Fibroblast of lung (primary cell): ENCODE results near the gene SLC5A1. TPM values are rescaled to one million over a fixed set of nuclear protein-coding genes. Genes with fewer than 3 reads are reported as not detected.

ENCODE experiments used
- DNase-seq, 2 donors: peaks; one replicate each; pipeline versions ENCODE4 v3.0.0 to v3.0.0-alpha.2; 2010; ENCODE audit warnings: low read depth in 2 of 2
- H2AFZ ChIP-seq: 2 replicates; pipeline ENCODE4 v1.5.1; 2012; ENCODE audit warnings: low read length, control low read depth, inconsistent platforms
- H3K27ac ChIP-seq: 2 replicates; pipeline ENCODE4 v1.5.1; 2011; ENCODE audit warnings: low read length, control low read depth; ENCODE audit not compliant: insufficient read depth
- H3K27me3 ChIP-seq: 2 replicates; pipeline ENCODE4 v1.5.1; 2011; ENCODE audit warnings: mild to moderate bottlenecking, low read length; ENCODE audit not compliant: control insufficient read depth, insufficient read depth
- H3K36me3 ChIP-seq: 2 replicates; pipeline ENCODE4 v1.5.1; 2011; ENCODE audit warnings: low read length; ENCODE audit not compliant: control insufficient read depth, insufficient read depth
- H3K4me1 ChIP-seq: 2 replicates; pipeline ENCODE4 v1.5.1; 2011; ENCODE audit warnings: low read length; ENCODE audit not compliant: control insufficient read depth, insufficient read depth; ENCODE audit errors: extremely low read depth
- H3K4me2 ChIP-seq: 2 replicates; pipeline ENCODE4 v1.5.1; 2011; ENCODE audit warnings: low read length, control low read depth; ENCODE audit not compliant: insufficient read depth; ENCODE audit errors: extremely low read depth
- H3K4me3 ChIP-seq, 4 experiments: fragments of 200-600 bp in 1 of 4; sonication (generic) in 1 of 4; replicated peaks in 1 of 4; 2 replicates each; pipeline ENCODE4 v1.5.1; 2011 to 2016; ENCODE audit warnings: low read length in 4 of 4, low read depth in 3 of 4, mild to moderate bottlenecking in 3 of 4, control low read depth in 2 of 4, inconsistent platforms in 1 of 4, mixed read lengths in 1 of 4; ENCODE audit not compliant: insufficient read depth in 1 of 4; ENCODE audit errors: control extremely low read depth in 1 of 4
- H3K79me2 ChIP-seq: 2 replicates; pipeline ENCODE4 v1.5.1; 2012; ENCODE audit warnings: mild to moderate bottlenecking, low read length, inconsistent platforms; ENCODE audit not compliant: control insufficient read depth, insufficient read depth
- H3K9ac ChIP-seq: 2 replicates; pipeline ENCODE4 v1.5.1; 2011; ENCODE audit warnings: mild to moderate bottlenecking, low read length, control low read depth; ENCODE audit not compliant: insufficient read depth
- H3K9me3 ChIP-seq: 2 replicates; pipeline ENCODE4 v1.5.1; 2012; ENCODE audit warnings: low read depth, low read length; ENCODE audit not compliant: control insufficient read depth, insufficient read depth
- H4K20me1 ChIP-seq: 2 replicates; pipeline ENCODE4 v1.5.1; 2011; ENCODE audit warnings: low read length; ENCODE audit not compliant: control insufficient read depth, insufficient read depth; ENCODE audit errors: extremely low read depth
- EZH2 ChIP-seq: IDR thresholded peaks from 2 replicates; pipeline ENCODE4 v1.5.1; 2012; ENCODE audit warnings: low read length, control low read depth, mild to moderate bottlenecking; ENCODE audit errors: missing control alignments
- polyA plus RNA-seq, 2 donors: library from polyadenylated mRNA; depleted of rRNA in 1 of 2; stranded (reverse) in 1 of 2; unstranded in 1 of 2; fragments of >200 nt; gene quantifications; 2 replicates each; pipeline ENCODE4 v1.2.1, GENCODE V29; 2011 to 2012; ENCODE audit warnings: missing spikeins in 1 of 2
- total RNA-seq: library from RNA; depleted of rRNA; stranded (reverse); fragments of >200 nt; gene quantifications from 2 replicates; pipeline ENCODE4 v1.2.1, GENCODE V29; 2014
- TF ChIP-seq, protein P1 (sequence below), 2 donors: IDR thresholded peaks in 1 of 2; conservative IDR thresholded peaks in 1 of 2; 1 replicate in 1 of 2; 2 replicates in 1 of 2; pipeline ENCODE4 v1.5.1; 2011 to 2012; ENCODE audit warnings: low read length in 2 of 2, control low read depth in 1 of 2, inconsistent platforms in 1 of 2, low read depth in 1 of 2, mild to moderate bottlenecking in 1 of 2

SLC5A1 gene
- total and polyA plus RNA-seq, 2 donors (not counting 1 experiment from before 2014, with no cell fraction given) = not detected

DNA sequence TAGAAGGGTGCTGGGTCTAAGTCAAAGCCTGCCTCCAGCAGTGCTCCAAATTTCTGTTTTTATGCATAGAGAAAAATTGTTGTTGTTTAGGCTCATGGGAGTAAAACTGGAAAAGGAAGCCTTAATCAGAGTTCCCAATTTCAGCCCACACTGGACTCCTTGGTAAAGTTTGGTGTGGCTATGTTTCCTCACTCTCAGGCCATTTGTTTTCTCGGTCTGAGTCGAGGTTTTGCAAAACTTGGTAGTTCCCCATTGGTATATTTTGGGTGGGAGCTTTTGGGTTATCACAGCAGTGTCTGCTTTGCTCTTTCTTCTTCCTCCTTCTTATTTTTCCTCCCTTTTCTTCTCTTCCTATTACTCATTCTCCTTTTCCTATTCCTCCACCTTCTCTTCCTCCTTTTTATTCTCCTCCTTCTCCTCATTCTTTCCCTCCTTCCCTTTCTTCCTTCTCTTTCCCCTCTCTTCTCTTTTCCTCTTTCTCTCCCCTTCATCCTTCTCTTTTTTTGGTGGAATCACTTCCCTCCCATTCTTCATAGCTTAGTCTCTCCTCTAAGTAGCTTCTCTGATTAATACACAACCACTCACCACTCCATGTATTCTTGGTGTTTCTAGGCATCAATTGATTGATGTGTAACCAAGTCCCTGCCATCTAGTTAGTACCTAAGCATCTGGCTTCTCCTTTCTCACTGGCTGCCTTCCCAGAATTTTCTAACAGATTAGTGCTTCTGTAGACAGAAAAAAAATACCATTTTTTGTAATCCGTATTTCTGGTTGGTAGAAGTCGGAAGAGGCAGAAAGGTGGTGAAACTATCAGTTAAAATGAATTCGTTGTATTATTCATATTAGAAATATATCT is 10.1 kb downstream of the SLC5A1 start:
- H3K9me3 ChIP-seq = no peaks in the 10 kb centered on the region
- DNase-seq = peak in 1 of 2 donors; percentile 10
- H3K27me3 ChIP-seq = no peaks in the 10 kb centered on the region
- no peaks in the 10 kb centered on the region for H3K79me2 ChIP-seq
- no peak overlapping the region for H3K4me3 ChIP-seq
- H3K4me1 ChIP-seq = no peaks in the 10 kb centered on the region
- TF ChIP-seq EZH2 = no peak
- TF ChIP-seq, protein P1, sequence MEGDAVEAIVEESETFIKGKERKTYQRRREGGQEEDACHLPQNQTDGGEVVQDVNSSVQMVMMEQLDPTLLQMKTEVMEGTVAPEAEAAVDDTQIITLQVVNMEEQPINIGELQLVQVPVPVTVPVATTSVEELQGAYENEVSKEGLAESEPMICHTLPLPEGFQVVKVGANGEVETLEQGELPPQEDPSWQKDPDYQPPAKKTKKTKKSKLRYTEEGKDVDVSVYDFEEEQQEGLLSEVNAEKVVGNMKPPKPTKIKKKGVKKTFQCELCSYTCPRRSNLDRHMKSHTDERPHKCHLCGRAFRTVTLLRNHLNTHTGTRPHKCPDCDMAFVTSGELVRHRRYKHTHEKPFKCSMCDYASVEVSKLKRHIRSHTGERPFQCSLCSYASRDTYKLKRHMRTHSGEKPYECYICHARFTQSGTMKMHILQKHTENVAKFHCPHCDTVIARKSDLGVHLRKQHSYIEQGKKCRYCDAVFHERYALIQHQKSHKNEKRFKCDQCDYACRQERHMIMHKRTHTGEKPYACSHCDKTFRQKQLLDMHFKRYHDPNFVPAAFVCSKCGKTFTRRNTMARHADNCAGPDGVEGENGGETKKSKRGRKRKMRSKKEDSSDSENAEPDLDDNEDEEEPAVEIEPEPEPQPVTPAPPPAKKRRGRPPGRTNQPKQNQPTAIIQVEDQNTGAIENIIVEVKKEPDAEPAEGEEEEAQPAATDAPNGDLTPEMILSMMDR (conservative IDR thresholded peaks at IDR 0.05 in 1 of 2, IDR thresholded peaks at IDR 0.05 in 1 of 2; ENCODE audit: low read depth in 1 of 2, low read length in 2 of 2) = no peak
- no peaks in the 10 kb centered on the region for H4K20me1 ChIP-seq
- H3K27ac ChIP-seq = no peak overlapping the region
- H2AFZ ChIP-seq = no peak overlapping the region
- H3K4me2 ChIP-seq = no peak overlapping the region
- no peaks in the 10 kb centered on the region for H3K36me3 ChIP-seq
- no peak overlapping the region for H3K9ac ChIP-seq

DNA sequence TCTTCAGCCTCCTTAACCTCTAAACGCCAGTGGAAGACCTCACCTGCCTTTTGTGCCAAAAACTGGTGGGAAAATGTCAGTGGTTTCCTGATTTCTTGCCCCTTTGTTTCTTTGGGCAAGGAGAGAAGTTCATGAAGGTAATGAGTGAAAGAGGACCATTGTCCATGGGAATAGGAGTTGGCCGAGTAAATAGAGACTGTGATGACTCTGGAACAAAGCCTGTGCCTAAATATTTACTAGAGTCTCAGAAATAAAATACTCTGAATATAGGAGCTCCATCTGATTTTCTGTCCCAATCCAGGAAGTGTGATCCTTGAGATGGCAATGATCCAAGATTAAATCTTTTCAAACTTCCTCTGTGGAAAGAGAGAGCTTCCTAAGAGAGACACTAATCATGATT is 12.0 kb downstream of the SLC5A1 start:
- Histone ChIP-seq H2AFZ (no peak overlapping the region), H3K9me3 (no peaks in the 10 kb centered on the region), H3K36me3 (no peaks in the 10 kb centered on the region), H3K4me2 (no peak overlapping the region), H3K27ac (no peak overlapping the region), H3K9ac (no peak overlapping the region), H3K79me2 (no peaks in the 10 kb centered on the region), H3K4me3 (no peak overlapping the region), H4K20me1 (no peaks in the 10 kb centered on the region), H3K27me3 (no peaks in the 10 kb centered on the region), H3K4me1 (no peaks in the 10 kb centered on the region)
- no peak for DNase-seq
- TF ChIP-seq EZH2 = no peak
- TF ChIP-seq, protein P1 (conservative IDR thresholded peaks at IDR 0.05 in 1 of 2, IDR thresholded peaks at IDR 0.05 in 1 of 2; ENCODE audit: low read depth in 1 of 2, low read length in 2 of 2) = no peak

DNA sequence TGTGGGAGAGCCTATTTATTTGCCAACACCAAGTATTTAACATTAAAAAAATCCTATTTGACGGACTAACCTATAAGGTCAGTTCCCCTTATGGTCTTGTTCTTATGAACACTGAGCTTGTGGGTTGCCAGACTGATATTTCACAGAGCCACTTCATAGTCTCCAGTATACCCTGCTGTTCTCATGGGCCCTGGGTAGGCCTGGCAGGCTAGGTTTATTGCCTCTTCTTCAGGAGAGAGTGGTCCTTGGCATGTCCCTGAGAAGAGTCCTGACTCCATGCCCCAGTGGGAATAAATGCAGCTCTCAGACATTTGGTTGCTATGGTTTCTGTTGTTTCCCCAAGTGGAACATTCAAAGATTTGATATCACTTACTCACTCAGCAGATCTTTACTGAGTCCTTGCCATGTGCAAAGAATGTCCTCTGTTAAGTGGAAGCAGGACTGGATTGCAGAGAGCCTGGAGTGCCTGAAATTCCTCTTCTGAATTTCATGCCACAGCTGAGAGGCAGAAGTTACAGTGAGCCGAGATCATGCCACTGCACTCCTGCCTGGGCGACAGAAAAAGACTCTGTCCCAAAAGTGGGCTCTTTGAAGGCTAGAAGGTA is 15.7 kb downstream of the SLC5A1 start:
- Histone ChIP-seq H3K4me3 (no peak overlapping the region), H3K4me1 (no peaks in the 10 kb centered on the region), H3K36me3 (no peaks in the 10 kb centered on the region), H4K20me1 (no peaks in the 10 kb centered on the region), H2AFZ (no peak overlapping the region), H3K9me3 (no peaks in the 10 kb centered on the region), H3K9ac (no peak overlapping the region), H3K27me3 (no peaks in the 10 kb centered on the region), H3K4me2 (no peak overlapping the region), H3K79me2 (no peaks in the 10 kb centered on the region), H3K27ac (no peak overlapping the region)
- peak in 1 of 2 donors; percentile 14 for DNase-seq
- TF ChIP-seq, protein P1 (conservative IDR thresholded peaks at IDR 0.05 in 1 of 2, IDR thresholded peaks at IDR 0.05 in 1 of 2; ENCODE audit: low read depth in 1 of 2, low read length in 2 of 2) = no peak
- TF ChIP-seq EZH2 = no peak
